GM21717 (cell line): ENCODE measurements around the gene HHAT.
A peak's percentile ranks its signal among the peaks of the same experiment; 100 is the strongest.
"Not testable (repeated sequence)": the region's sequence is repeated elsewhere in the genome, so short reads cannot be mapped to it uniquely, and the experiment has no call there.

ENCODE experiments used
- ATAC-seq: cut with Tn5 transposase; IDR thresholded peaks from one replicate; pipeline ENCODE4 v1.9.1; 2021; ENCODE audit warnings: mild to moderate bottlenecking, moderate library complexity; ENCODE audit not compliant: unreplicated experiment

HHAT gene

GRCh38 chr1:210354305-210354704, 25.6 kb downstream of the HHAT start:
- not testable (repeated sequence) for ATAC-seq

- no peak for ATAC-seq
Observed at GRCh38 chr1:210358626-210359025, 29.9 kb downstream of the HHAT start.

GRCh38 chr1:210359255-210359654, 30.6 kb downstream of the HHAT start:
- no peak for ATAC-seq

GRCh38 chr1:210360852-210361477, 32.3 kb downstream of the HHAT start:
- no peak for ATAC-seq

- ATAC-seq: no peak
Observed at GRCh38 chr1:210361665-210362064, 33.0 kb downstream of the HHAT start.

GRCh38 chr1:210362526-210362925, 33.8 kb downstream of the HHAT start:
- no peak for ATAC-seq

- ATAC-seq: no peak
Observed at GRCh38 chr1:210363119-210363518, 34.4 kb downstream of the HHAT start.

GRCh38 chr1:210364479-210364878, 35.8 kb downstream of the HHAT start:
- no peak for ATAC-seq

GRCh38 chr1:210366767-210367166, 38.1 kb downstream of the HHAT start:
- ATAC-seq: no peak

- ATAC-seq: no peak
Observed at GRCh38 chr1:210367566-210367965, 38.9 kb downstream of the HHAT start.

GRCh38 chr1:210369425-210369824, 40.7 kb downstream of the HHAT start:
- ATAC-seq: no peak

GRCh38 chr1:210371916-210372315, 43.2 kb downstream of the HHAT start:
- ATAC-seq: no peak

- ATAC-seq: no peak
Observed at GRCh38 chr1:210372491-210372890, 43.8 kb downstream of the HHAT start.

- ATAC-seq: no peak
Observed at GRCh38 chr1:210372931-210373627, 44.4 kb downstream of the HHAT start.

GRCh38 chr1:210373628-210373877, 44.9 kb downstream of the HHAT start:
- ATAC-seq: no peak

- ATAC-seq: peak; percentile 78
Observed at GRCh38 chr1:210373878-210374599, 45.3 kb downstream of the HHAT start.

- ATAC-seq: no peak
Observed at GRCh38 chr1:210374600-210374953, 45.9 kb downstream of the HHAT start.

- ATAC-seq: no peak
Observed at GRCh38 chr1:210376836-210377372, 48.2 kb downstream of the HHAT start.

- ATAC-seq: no peak
Observed at GRCh38 chr1:210377731-210378333, 49.1 kb downstream of the HHAT start.

- ATAC-seq: no peak
Observed at GRCh38 chr1:210378736-210379135, 50.0 kb downstream of the HHAT start.

- ATAC-seq: no peak
Observed at GRCh38 chr1:210381934-210382333, 53.2 kb downstream of the HHAT start.

GRCh38 chr1:210384625-210385024, 55.9 kb downstream of the HHAT start:
- ATAC-seq: no peak
